Memory B cell (primary cell): Measurements from ENCODE around the gene PDCD5.

Source experiments
- ATAC-seq: fragments of 150-1000 bp; cut with Tn5 transposase; 2 replicates; pipeline ENCODE4 v1.10.0; 2021; ENCODE audit warnings: low read depth, mild to moderate bottlenecking, moderate library complexity
- DNase-seq, 2 donors: peaks; one replicate each; pipeline ENCODE4 v3.0.0; 2022; ENCODE audit warnings: low spot score in 2 of 2
- H3K27ac Mint-ChIP-seq: one replicate; pipeline ENCODE4 v1.8.0; 2022; ENCODE audit warnings: mild to moderate bottlenecking, moderate library complexity, mixed read lengths
- H3K27me3 Mint-ChIP-seq: one replicate; pipeline ENCODE4 v1.8.0; 2022; ENCODE audit warnings: mixed read lengths
- H3K36me3 Mint-ChIP-seq: one replicate; pipeline ENCODE4 v1.8.0; 2022; ENCODE audit warnings: mild to moderate bottlenecking, mixed read lengths
- H3K4me1 Mint-ChIP-seq: one replicate; pipeline ENCODE4 v1.8.0; 2022; ENCODE audit warnings: mixed read lengths
- H3K4me3 Mint-ChIP-seq: one replicate; pipeline ENCODE4 v1.8.0; 2022; ENCODE audit warnings: mild to moderate bottlenecking, moderate library complexity, mixed read lengths
- H3K9me3 Mint-ChIP-seq: one replicate; pipeline ENCODE4 v1.8.0; 2022; ENCODE audit warnings: mixed read lengths

Gene PDCD5

DNA sequence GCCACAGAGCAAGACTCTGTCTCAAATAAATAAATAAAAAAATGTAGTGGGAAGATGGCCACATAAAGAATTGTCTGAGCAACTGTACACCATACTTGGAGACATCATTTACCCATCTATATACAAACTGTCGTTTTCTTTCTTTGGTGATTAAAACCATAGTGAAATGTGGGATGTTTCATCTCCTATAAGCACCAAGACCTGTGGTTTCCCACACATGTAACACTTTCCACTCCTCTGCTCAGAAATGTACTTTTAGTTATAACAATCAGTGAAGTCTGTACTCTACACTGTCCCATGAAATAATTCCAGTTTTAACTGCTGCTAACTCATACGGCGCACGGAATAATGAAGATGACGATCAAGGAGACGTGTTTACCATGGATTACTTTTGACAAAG lies 18.3 kb downstream of the PDCD5 start:
- Mint-ChIP-seq H3K4me3 (no peak overlapping the region), H3K27me3 (no peaks in the 10 kb centered on the region), H3K36me3 (peaks cover 24% of the 10 kb centered on the region), H3K27ac (no peak overlapping the region), H3K9me3 (no peaks in the 10 kb centered on the region), H3K4me1 (no peaks in the 10 kb centered on the region)
- DNase-seq (no peak), ATAC-seq (no peak)

DNA sequence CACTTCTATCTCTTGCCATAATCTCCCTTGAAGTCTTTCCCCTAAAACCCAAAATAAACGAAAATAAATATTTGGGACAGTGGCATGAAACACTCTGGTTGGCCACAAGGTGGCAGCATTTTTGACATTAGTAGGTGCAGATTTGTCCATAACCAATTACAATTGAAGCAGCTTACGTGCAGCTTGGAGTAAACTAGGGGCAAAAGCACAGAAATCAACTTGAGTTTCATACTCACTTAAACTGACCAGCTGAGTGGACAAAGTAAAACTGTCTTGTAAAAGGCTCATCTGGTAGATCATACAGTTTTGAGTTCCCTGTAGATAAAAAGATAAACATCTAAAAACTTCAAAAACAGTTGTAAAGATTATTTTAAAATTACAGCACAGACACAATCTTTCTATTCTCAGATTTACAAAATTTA lies 18.8 kb downstream of the PDCD5 start:
- H3K27ac Mint-ChIP-seq = no peak overlapping the region
- DNase-seq = peak; percentile 30 to 43
- peaks cover 22% of the 10 kb centered on the region for H3K36me3 Mint-ChIP-seq

DNA sequence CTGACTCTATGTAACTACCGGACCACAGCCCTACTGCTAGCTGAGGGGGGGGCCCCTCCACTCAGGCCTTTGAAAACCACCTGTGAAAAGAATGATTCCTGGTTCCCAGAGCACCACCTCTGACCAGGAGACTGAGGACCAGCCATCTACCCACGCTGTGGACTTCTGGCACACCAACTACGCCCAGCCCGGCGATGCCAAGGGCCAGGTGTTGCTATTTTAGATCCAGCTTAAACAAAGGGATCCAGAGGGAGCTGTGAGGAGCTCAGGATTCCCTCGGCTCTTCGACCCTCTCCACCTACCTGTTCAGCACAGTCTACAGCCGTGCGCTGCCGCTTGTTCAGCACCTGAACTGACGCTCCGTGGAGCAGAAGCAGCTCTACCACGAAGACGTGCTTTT lies 23.0 kb downstream of the PDCD5 start:
- H3K27me3 Mint-ChIP-seq = no peaks in the 10 kb centered on the region
- no peaks in the 10 kb centered on the region for H3K9me3 Mint-ChIP-seq
- peaks cover 18% of the 10 kb centered on the region for H3K36me3 Mint-ChIP-seq
- no peak for DNase-seq
- H3K4me3 Mint-ChIP-seq = no peak overlapping the region
- no peak overlapping the region for H3K27ac Mint-ChIP-seq
- H3K4me1 Mint-ChIP-seq = no peaks in the 10 kb centered on the region
- no peak for ATAC-seq

More for the DNA sequence above, 18.8 kb downstream of the PDCD5 start:
- Mint-ChIP-seq H3K27me3 (no peaks in the 10 kb centered on the region), H3K4me1 (no peaks in the 10 kb centered on the region), H3K4me3 (no peak overlapping the region), H3K9me3 (no peaks in the 10 kb centered on the region)
- ATAC-seq = peak; percentile 62

DNA sequence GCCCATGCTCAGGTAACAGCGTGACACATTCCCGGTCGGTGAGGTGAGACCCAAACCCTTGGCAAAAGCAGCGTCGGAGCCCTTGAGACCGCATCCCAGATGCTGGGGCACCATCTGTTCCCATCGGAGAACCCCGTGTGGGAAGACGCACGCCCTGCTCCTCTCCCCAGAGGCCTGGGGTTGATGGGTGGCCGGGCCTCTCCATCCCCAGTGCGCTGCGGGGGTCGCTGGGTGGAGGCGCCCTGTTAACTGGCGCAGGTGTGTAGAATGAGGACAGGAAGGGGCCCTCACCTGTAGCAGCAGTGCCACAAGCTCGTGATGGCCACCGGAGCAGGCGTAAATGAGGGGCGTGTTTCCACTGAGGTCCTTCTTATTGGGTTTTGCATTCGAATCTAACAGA lies 24.6 kb downstream of the PDCD5 start:
- DNase-seq (no peak), ATAC-seq (no peak)
- no peak overlapping the region for H3K27ac Mint-ChIP-seq
- H3K4me1 Mint-ChIP-seq = no peaks in the 10 kb centered on the region
- H3K36me3 Mint-ChIP-seq = peaks cover 17% of the 10 kb centered on the region
- no peak overlapping the region for H3K4me3 Mint-ChIP-seq
- no peaks in the 10 kb centered on the region for H3K9me3 Mint-ChIP-seq
- H3K27me3 Mint-ChIP-seq = no peaks in the 10 kb centered on the region

DNA sequence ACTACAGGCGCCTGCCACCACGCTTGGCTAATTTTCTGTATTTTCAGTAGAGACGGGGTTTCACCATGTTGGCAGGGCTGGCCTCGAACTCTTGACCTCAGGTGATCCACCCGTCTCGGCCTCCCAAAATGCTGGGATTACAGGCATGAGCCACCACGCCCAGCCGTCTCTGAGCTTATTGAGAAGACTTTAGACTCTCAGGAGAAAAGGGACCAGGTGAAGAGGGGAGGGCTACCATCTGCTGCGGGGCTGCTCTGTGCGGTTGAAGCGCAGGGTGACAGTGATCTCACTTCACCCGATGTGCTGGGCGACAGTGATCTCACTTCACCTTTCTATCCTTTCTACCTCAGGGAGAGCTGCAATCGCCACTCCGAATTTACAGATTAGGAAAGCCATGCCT lies 25.3 kb downstream of the PDCD5 start:
- Mint-ChIP-seq H3K27me3 (no peaks in the 10 kb centered on the region), H3K4me3 (no peak overlapping the region), H3K4me1 (no peaks in the 10 kb centered on the region), H3K36me3 (peaks cover 19% of the 10 kb centered on the region), H3K27ac (no peak overlapping the region), H3K9me3 (no peaks in the 10 kb centered on the region)
- ATAC-seq (no peak), DNase-seq (no peak)

DNA sequence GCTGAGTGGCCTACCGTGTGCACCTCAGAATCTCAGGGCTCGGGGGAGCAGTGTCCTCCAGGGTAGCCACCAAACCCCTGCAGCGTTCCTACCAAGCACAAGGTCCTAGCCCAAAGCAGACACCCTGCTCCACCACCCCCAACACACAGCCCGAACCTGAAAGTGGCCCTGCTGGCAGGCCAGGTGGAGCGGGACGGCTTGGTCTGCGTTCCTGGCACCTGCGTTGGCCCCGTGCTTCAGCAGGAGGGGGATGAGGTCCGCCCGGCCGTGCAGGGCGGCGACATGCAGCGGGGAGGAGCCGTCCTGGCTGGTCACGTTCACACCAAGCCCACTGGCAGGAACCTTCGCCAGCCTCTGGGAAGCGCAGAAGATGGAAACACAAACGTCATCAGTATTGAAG lies 26.5 kb downstream of the PDCD5 start:
- DNase-seq (no peak), ATAC-seq (no peak)
- H3K9me3 Mint-ChIP-seq = no peaks in the 10 kb centered on the region
- no peaks in the 10 kb centered on the region for H3K27me3 Mint-ChIP-seq
- H3K4me1 Mint-ChIP-seq = no peaks in the 10 kb centered on the region
- H3K4me3 Mint-ChIP-seq = no peak overlapping the region
- H3K27ac Mint-ChIP-seq = no peak overlapping the region
- H3K36me3 Mint-ChIP-seq = peaks cover 24% of the 10 kb centered on the region

DNA sequence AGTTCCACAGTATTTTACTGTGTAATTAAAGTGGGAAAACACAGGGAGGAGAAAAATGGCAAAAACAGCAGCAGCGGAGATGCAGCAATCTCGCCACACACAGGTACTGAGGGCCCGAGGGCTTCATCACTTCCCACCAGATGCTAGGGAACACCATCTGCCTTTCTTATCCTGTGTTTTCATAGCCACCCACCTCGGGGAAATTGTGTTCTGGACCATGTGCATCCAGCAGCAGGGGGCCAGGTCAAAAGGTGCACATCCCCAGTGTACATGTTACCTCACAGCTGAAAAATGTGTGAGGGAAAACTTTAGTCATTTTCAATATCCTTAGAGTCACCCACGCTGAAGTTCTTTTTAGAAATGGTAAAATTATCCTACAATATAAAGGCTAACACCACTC lies 30.2 kb downstream of the PDCD5 start:
- H3K4me3 Mint-ChIP-seq = no peak overlapping the region
- no peaks in the 10 kb centered on the region for H3K4me1 Mint-ChIP-seq
- no peaks in the 10 kb centered on the region for H3K27me3 Mint-ChIP-seq
- DNase-seq (no peak), ATAC-seq (no peak)
- H3K27ac Mint-ChIP-seq = no peak overlapping the region
- no peaks in the 10 kb centered on the region for H3K9me3 Mint-ChIP-seq
- H3K36me3 Mint-ChIP-seq = peaks cover 42% of the 10 kb centered on the region

DNA sequence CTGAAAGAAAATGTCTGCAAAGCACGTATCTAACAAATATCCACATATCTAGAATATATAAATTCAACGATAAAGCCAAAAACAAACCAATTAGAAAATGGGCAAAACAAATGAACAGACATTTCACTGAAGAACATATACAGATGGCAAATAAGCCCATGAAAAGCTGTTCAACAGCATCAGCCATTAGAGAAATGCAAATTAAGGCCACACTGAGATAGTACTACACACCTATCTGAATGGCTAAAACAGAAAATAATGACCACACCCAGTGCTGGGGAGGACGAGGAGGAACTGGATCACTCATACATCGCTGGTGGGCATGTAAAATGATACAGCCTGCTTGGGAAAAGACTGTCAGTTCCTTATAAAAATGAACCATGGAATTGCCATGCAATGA lies 32.0 kb downstream of the PDCD5 start:
- Mint-ChIP-seq H3K27me3 (no peaks in the 10 kb centered on the region), H3K27ac (no peak overlapping the region), H3K9me3 (no peaks in the 10 kb centered on the region), H3K4me1 (no peaks in the 10 kb centered on the region), H3K4me3 (no peak overlapping the region), H3K36me3 (peaks cover 43% of the 10 kb centered on the region)
- DNase-seq = no peak
- no peak for ATAC-seq

DNA sequence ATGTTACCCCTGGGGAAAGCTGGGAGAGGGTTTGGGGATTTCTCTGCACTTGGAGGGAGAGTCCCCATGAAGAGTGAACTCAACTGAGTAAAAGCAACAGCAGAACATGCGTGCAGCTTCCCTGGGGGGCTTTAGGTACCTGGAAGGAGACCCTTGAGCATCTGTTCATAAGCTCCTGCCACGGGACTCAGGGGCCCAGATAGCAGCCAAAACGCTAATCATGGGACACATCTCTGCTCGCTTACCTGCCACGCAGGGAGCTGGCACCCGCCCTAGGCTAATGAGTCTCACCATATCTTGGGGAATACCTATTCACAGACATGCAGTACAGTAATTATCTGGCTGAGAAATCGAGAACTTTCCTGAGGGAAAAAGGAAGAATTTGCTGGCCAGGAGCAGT lies 33.9 kb downstream of the PDCD5 start:
- peaks cover 49% of the 10 kb centered on the region for H3K36me3 Mint-ChIP-seq
- H3K9me3 Mint-ChIP-seq = no peaks in the 10 kb centered on the region
- no peak overlapping the region for H3K27ac Mint-ChIP-seq
- ATAC-seq = no peak
- no peak for DNase-seq
- no peaks in the 10 kb centered on the region for H3K27me3 Mint-ChIP-seq
- H3K4me1 Mint-ChIP-seq = no peaks in the 10 kb centered on the region
- no peak overlapping the region for H3K4me3 Mint-ChIP-seq

DNA sequence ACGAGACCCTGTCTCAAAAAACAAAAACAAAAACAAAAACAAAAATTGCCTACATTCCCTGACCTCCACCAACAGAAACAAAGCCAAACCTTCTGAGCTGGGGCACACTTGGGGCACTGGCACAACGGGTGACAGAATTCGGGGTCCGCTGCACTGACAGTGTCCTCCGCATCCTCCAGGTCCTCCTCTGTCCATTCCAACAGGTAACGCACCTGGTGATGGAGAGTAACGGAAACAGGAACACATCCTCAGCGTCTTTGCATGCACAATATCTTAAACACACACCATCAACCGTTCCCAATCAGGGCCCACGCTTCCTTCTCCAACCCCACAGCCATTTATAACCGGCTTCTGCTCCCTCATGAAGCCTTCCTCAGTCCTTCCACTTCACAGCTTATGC lies 34.6 kb downstream of the PDCD5 start:
- Mint-ChIP-seq H3K9me3 (no peaks in the 10 kb centered on the region), H3K4me3 (no peak overlapping the region), H3K36me3 (peaks cover 49% of the 10 kb centered on the region), H3K27me3 (no peaks in the 10 kb centered on the region), H3K4me1 (no peaks in the 10 kb centered on the region), H3K27ac (no peak overlapping the region)
- no peak for DNase-seq
- no peak for ATAC-seq

DNA sequence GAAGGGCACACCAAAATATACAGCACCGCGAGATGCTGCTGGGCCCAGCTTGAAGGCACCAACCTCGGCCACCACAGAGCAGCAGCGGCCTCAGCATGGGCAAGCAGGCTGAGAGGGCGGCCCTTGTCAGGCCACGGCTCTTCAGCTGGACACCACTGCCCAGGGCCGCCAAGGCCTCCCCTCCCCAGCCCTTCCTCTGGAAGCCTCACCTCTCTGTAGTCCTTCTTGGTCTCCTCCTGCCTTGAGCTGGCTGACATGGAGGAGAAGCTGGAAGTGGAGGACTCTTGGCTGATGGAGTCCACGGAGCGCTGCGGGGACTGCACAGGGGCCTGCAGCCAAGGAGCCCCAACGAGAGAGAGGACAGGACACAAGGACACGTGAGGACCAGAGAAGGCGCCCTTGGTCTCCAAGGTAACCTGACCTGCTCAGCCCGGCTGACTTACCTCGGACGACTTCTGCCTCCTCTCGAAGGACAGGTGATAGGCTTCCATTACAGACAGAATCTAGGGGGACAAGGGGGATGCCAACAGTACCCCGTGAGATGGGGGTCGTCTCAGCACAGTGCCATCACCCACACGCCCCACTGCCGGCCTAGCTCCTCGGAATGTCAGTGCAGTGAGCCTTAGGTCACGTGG lies 38.2 kb downstream of the PDCD5 start:
- Mint-ChIP-seq H3K27ac (no peak overlapping the region), H3K9me3 (no peaks in the 10 kb centered on the region), H3K4me1 (no peaks in the 10 kb centered on the region), H3K36me3 (peaks cover 46% of the 10 kb centered on the region), H3K27me3 (no peaks in the 10 kb centered on the region), H3K4me3 (no peak overlapping the region)
- DNase-seq (no peak), ATAC-seq (no peak)

DNA sequence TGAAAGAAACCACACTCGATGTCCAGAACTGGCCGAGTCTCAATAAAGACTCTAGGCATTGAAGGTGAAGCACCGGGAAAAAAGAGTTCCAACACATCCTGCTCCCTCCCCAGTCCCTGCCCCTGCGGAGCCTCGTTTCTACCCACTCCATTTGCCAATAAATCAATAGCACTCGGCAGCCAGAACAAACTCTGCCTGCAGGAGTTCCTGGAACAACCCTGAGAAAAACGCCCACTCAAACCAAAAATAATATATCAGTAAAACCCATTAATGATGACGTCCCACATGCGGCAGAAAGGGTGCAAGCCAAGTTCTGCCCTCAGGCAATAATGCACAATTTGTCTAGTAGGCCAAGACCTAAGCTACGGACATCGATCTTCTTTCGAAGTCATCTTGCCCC lies 41.0 kb downstream of the PDCD5 start:
- Mint-ChIP-seq H3K36me3 (peaks cover 44% of the 10 kb centered on the region), H3K27me3 (no peaks in the 10 kb centered on the region), H3K27ac (no peak overlapping the region), H3K9me3 (no peaks in the 10 kb centered on the region), H3K4me1 (no peaks in the 10 kb centered on the region), H3K4me3 (no peak overlapping the region)
- no peak for DNase-seq
- no peak for ATAC-seq

DNA sequence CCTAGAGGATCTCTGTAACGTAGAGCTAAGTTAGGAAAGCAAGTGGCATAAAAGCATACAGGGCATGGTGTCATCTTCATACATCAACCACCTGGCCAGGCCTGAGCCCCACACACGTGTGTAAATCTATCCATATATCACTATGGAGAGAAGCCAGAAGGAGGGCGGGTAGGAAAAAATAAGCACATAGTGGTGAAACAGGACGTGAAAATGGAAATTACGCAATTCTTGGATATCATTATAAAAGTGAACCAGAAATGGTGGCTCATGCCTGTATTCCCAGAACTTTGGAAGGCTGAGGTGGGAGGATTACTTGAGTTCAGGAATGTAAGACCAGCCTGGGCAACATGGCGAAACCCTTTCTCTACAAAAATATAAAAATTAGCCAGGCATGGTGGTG lies 43.4 kb downstream of the PDCD5 start:
- ATAC-seq (no peak), DNase-seq (no peak)
- Mint-ChIP-seq H3K27me3 (no peaks in the 10 kb centered on the region), H3K27ac (no peak overlapping the region), H3K4me3 (no peak overlapping the region), H3K36me3 (peaks cover 42% of the 10 kb centered on the region), H3K4me1 (no peaks in the 10 kb centered on the region), H3K9me3 (no peaks in the 10 kb centered on the region)

DNA sequence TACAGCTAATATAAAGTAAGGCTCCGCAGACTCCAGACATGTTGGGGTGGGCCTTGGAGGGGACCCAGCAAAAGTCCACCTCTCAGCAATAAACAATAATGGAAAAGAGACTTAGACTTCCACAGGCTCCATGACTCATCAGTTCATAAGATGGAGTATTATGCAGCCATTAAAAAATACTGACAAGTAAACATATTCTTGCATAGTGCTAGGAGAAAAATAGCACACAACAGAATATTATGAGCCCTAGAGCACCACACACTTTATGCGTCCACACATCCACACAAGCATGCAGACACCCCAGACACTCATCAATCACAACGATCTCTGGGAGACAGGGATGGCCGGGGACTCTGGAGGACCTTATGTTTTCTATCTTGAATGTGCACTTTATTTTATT lies 46.0 kb downstream of the PDCD5 start:
- Mint-ChIP-seq H3K4me1 (no peaks in the 10 kb centered on the region), H3K27me3 (no peaks in the 10 kb centered on the region), H3K36me3 (peaks cover 33% of the 10 kb centered on the region), H3K9me3 (no peaks in the 10 kb centered on the region), H3K4me3 (no peak overlapping the region), H3K27ac (no peak overlapping the region)
- DNase-seq (no peak), ATAC-seq (no peak)

DNA sequence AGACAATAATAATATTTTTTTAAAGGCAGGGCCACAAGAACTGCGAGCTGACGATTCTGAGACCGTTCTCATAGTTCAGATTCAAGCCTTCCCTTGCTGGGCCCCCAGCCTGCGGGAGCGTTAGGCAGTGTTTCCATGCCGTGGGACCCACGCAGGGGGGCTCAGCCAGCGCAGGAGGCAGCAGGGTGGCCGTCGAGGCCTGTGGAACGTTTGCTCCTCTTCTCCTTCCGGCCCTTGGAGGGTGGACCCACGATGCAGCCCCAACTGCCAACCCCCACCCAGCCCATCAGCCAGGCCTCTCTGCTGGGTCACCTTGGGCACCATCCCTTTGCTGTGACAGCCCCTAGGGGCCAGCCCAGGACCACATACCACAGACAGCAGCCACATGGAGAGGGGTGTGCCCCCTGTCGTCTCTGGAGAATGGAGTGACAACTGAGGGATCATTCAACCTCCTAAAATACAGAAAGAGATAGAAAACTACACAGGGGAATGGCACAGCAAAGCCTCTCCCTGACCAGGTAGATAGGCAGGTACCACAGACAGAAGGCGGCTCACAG lies 46.8 kb downstream of the PDCD5 start:
- no peak for DNase-seq
- H3K4me1 Mint-ChIP-seq = no peaks in the 10 kb centered on the region
- peaks cover 26% of the 10 kb centered on the region for H3K36me3 Mint-ChIP-seq
- H3K4me3 Mint-ChIP-seq = no peak overlapping the region
- H3K27me3 Mint-ChIP-seq = no peaks in the 10 kb centered on the region
- no peak overlapping the region for H3K27ac Mint-ChIP-seq
- ATAC-seq = no peak
- H3K9me3 Mint-ChIP-seq = no peaks in the 10 kb centered on the region
